HFF-Myc (cell line): ENCODE data around the gene PVALB.

Experiments
- DNase-seq: peaks from one replicate; pipeline ENCODE4 v3.0.0-alpha.2; 2011; ENCODE audit warnings: low read depth; ENCODE audit errors: extremely low read depth
- H3K4me3 ChIP-seq: replicated peaks from 2 replicates; pipeline ENCODE4 v1.5.1; 2011; ENCODE audit warnings: low read depth, mild to moderate bottlenecking, control low read depth, low read length
- CTCF ChIP-seq: IDR thresholded peaks from 2 replicates; pipeline ENCODE4 v1.5.1; 2012; ENCODE audit warnings: mild to moderate bottlenecking, low read depth, low read length, control low read depth; ENCODE audit errors: missing control alignments

PVALB gene

GRCh38 chr22:36815558-36816338, 1.1 kb downstream of the PVALB start:
- no peak for DNase-seq
- TF ChIP-seq CTCF: no peak
- no peak overlapping the region for H3K4me3 ChIP-seq

- TF ChIP-seq CTCF: no peak
- no peak for DNase-seq
- no peak overlapping the region for H3K4me3 ChIP-seq
Measured at GRCh38 chr22:36814801-36815200, 2.0 kb downstream of the PVALB start.

- no peak for DNase-seq
- no peak overlapping the region for H3K4me3 ChIP-seq
- TF ChIP-seq CTCF: no peak
Measured at GRCh38 chr22:36811094-36811800, 5.6 kb downstream of the PVALB start.

- no peak overlapping the region for H3K4me3 ChIP-seq
- TF ChIP-seq CTCF: no peak
- no peak for DNase-seq
Measured at GRCh38 chr22:36809351-36809750, 7.5 kb downstream of the PVALB start.

GRCh38 chr22:36808721-36809344, 8.0 kb downstream of the PVALB start:
- TF ChIP-seq CTCF: no peak
- DNase-seq: no peak
- H3K4me3 ChIP-seq: no peak overlapping the region

GRCh38 chr22:36807627-36808026, 9.2 kb downstream of the PVALB start:
- no peak for TF ChIP-seq CTCF
- DNase-seq: no peak
- no peak overlapping the region for H3K4me3 ChIP-seq
